Right atrium auricular region (tissue), 2 donors: ENCODE results near the gene SOX1. TPM values are rescaled to one million over a fixed set of nuclear protein-coding genes. Genes with fewer than 3 reads are reported as not detected.

Experiments
- DNase-seq: peaks from one replicate; pipeline ENCODE4 v3.0.0-alpha.2; 2019; ENCODE audit warnings: low spot score
- H3K27ac ChIP-seq, 2 donors: fragments of 200-600 bp; sonication (generic); 1 replicate in 1 of 2; 2 replicates in 1 of 2; pipeline ENCODE4 v1.5.1; 2016 to 2019
- H3K27me3 ChIP-seq, 2 donors: fragments of 200-600 bp; sonication (generic); one replicate each; pipeline versions ENCODE4 v1.5.1 to v1.6.0; 2017 to 2019
- H3K36me3 ChIP-seq: fragments of 200-600 bp; sonication (generic); one replicate; pipeline ENCODE4 v1.5.1; 2016
- H3K4me1 ChIP-seq, 2 donors: fragments of 200-600 bp; sonication (generic); one replicate each; pipeline versions ENCODE4 v1.5.1 to v1.6.0; 2017 to 2019
- H3K4me3 ChIP-seq, 2 donors: fragments of 200-600 bp; sonication (generic); 1 replicate in 1 of 2; 2 replicates in 1 of 2; pipeline ENCODE4 v1.5.1; 2017 to 2019; ENCODE audit warnings: mild to moderate bottlenecking in 1 of 2, moderate library complexity in 1 of 2
- H3K9me3 ChIP-seq, 2 donors: fragments of 200-600 bp; sonication (generic); one replicate each; pipeline ENCODE4 v1.5.1; 2019
- CTCF ChIP-seq, 2 donors: fragments of 200-600 bp; sonication (generic); IDR thresholded peaks; one replicate each; pipeline ENCODE4 v1.5.1; 2019; ENCODE audit warnings: antibody characterized with exemption in 2 of 2
- total RNA-seq, 2 donors: library from RNA; depleted of rRNA; stranded (reverse); fragments of >200 nt; gene quantifications; one replicate each; pipeline ENCODE4 v1.1.0, GENCODE V29; 2016

SOX1 gene
- total RNA-seq, 2 donors from 2014 or later = not detected

- no peak overlapping the region for H3K27ac ChIP-seq
- H3K4me3 ChIP-seq = no peak overlapping the region
- no peak for DNase-seq
- no peaks in the 10 kb centered on the region for H3K36me3 ChIP-seq
- TF ChIP-seq CTCF (IDR thresholded peaks at IDR 0.05) = no peak
- H3K27me3 ChIP-seq = no peaks in the 10 kb centered on the region
- H3K4me1 ChIP-seq = no peaks in the 10 kb centered on the region
- no peaks in the 10 kb centered on the region for H3K9me3 ChIP-seq
Observed at GRCh38 chr13:112115403-112116091, 48.6 kb downstream of the SOX1 start.

- no peaks in the 10 kb centered on the region for H3K9me3 ChIP-seq
- H3K27ac ChIP-seq = no peak overlapping the region
- H3K4me3 ChIP-seq = no peak overlapping the region
- no peaks in the 10 kb centered on the region for H3K27me3 ChIP-seq
- no peaks in the 10 kb centered on the region for H3K4me1 ChIP-seq
- DNase-seq = no peak
- H3K36me3 ChIP-seq = no peaks in the 10 kb centered on the region
- TF ChIP-seq CTCF (IDR thresholded peaks at IDR 0.05) = no peak
Observed at GRCh38 chr13:112116187-112116950, 49.4 kb downstream of the SOX1 start.

- H3K36me3 ChIP-seq = no peaks in the 10 kb centered on the region
- DNase-seq = no peak
- no peaks in the 10 kb centered on the region for H3K9me3 ChIP-seq
- no peak for TF ChIP-seq CTCF (IDR thresholded peaks at IDR 0.05)
- H3K4me3 ChIP-seq = no peak overlapping the region
- H3K27me3 ChIP-seq = no peaks in the 10 kb centered on the region
- no peaks in the 10 kb centered on the region for H3K4me1 ChIP-seq
- H3K27ac ChIP-seq = no peak overlapping the region
Observed at GRCh38 chr13:112117258-112117954, 50.5 kb downstream of the SOX1 start.

GRCh38 chr13:112117955-112118302 is 51.0 kb downstream of the SOX1 start:
- DNase-seq = no peak
- Histone ChIP-seq H3K27me3 (no peaks in the 10 kb centered on the region), H3K4me1 (no peaks in the 10 kb centered on the region), H3K4me3 (no peak overlapping the region), H3K9me3 (no peaks in the 10 kb centered on the region), H3K36me3 (no peaks in the 10 kb centered on the region), H3K27ac (no peak overlapping the region)
- TF ChIP-seq CTCF (IDR thresholded peaks at IDR 0.05) = no peak

GRCh38 chr13:112118451-112119064 is 51.6 kb downstream of the SOX1 start:
- H3K9me3 ChIP-seq = no peaks in the 10 kb centered on the region
- H3K4me1 ChIP-seq = no peaks in the 10 kb centered on the region
- no peak overlapping the region for H3K4me3 ChIP-seq
- no peaks in the 10 kb centered on the region for H3K36me3 ChIP-seq
- no peak overlapping the region for H3K27ac ChIP-seq
- no peaks in the 10 kb centered on the region for H3K27me3 ChIP-seq
- no peak for DNase-seq
- TF ChIP-seq CTCF (IDR thresholded peaks at IDR 0.05) = no peak
